Stimulated activated CD4-positive, alpha-beta T cell treated with anti-CD3 and anti-CD28 coated beads, Interleukin-2, amount 100 ng/mL, for 24 hours (primary cell): Measurements from ENCODE around the gene ANKRD28.
"Not testable (repeated sequence)": the region's sequence is repeated elsewhere in the genome, so short reads cannot be mapped to it uniquely, and the experiment has no call there.

Experiments used
- DNase-seq, 2 donors: peaks; one replicate each; pipeline ENCODE4 v3.0.0-alpha.2; 2020

ANKRD28 gene

DNA sequence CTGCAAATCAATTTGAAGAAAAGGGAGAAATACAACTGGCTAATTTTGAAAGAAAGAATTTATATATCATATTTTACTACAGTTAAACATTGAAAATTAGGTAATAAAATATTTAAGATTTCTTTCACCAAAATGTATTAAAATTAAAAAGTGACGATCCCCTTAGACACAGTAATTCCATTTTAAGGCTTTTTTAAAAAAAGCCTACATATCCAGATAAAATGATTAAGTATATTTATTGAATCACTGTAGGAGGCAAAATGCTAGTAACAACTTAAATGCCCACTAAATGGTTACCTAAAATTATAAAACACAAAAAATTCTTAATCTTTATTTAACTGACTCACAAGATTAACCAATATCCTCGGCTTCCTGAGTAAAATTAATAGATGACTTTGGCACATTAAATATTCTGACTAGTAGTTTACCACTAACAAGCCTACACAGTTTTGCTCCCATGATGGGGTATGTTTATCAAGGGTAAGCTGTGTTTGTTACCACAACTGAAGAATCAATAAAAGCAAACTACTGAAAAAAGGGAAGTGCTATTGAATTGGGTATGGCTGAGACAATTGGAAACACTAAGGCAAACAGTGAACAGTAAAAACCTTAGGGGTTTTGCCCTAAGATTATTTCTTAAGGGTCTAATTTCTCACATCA lies 28.4 kb downstream of the ANKRD28 start:
- no peak for DNase-seq

- DNase-seq, result no peak
Measured at GRCh38 chr3:15768421-15769255, 29.1 kb downstream of the ANKRD28 start.

DNA sequence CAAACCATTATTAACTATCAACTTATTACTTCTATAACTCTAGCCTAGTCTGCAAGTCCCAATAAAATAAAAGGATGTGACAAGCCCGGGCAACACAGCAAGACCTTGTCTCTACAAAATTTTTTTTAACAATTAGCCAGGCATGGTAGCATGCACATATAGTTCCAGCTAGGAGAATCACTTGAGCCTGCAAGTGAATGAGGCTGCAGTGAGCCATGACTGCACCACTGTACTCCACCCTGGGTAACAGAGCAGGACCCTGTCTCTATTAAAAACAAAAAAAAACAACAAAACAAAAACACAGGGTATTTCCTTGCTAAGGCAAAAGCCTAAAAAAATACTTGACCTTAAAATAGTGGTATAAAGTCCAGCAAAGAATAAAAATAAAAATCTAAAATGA lies 31.4 kb downstream of the ANKRD28 start:
- no peak for DNase-seq

DNA sequence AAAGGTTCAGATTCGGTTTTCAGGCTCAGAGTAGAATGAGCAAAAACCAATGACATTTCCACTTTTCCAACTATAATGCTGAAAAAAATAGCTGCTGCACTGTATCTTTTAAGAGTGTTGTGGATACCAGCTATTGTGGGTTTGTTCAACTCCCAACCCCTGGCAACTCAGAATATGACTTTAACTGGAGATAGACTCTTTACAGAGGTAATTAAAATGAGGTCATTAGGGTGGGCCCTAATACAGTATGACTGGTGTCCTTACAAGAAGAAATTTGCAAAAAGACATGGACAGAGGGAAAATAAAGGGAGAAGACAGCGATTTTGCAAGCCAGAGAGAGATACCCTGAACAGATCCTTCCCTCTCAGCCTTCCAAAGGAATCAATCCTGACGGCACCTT lies 39.5 kb downstream of the ANKRD28 start:
- DNase-seq, result no peak

- no peak for DNase-seq
Measured at GRCh38 chr3:15757824-15758223, 40.0 kb downstream of the ANKRD28 start.

DNA sequence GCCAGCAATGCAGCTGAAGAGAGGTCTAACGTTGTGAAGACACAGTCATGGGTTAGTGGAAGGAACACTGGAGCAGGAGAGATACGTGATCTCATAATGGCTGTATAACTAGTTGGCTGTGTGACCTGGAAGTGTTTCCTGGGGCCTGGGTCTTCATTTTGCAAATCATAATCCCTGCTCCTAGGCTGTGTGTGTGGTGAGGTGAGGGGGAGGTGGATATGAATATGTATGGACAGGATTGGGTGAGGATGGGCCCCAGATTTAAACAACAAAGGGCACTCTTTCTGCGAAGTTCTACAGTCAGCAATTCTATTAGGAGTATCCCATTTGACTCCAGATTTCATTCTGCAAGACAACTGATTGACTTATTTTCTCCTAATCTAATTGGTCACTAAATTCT lies 41.3 kb downstream of the ANKRD28 start:
- DNase-seq, result no peak

DNA sequence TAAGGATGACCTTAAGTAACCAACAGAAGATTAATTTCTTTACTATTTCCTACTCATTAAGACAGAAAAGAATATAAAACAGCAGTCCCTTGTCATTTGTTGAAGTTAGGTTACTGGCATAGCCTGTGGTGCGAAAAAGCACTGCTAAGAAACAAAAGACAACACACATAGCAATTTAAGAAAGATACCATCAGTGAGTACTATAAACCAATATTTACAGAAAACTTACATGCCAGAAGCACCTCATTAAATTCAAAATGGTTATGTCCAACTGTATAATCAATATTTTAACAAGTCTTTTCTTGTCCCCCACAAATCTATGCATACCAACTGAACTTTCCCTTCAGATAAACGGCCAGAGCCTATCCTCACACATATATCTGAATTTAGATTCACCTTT lies 42.0 kb downstream of the ANKRD28 start:
- no peak for DNase-seq

DNA sequence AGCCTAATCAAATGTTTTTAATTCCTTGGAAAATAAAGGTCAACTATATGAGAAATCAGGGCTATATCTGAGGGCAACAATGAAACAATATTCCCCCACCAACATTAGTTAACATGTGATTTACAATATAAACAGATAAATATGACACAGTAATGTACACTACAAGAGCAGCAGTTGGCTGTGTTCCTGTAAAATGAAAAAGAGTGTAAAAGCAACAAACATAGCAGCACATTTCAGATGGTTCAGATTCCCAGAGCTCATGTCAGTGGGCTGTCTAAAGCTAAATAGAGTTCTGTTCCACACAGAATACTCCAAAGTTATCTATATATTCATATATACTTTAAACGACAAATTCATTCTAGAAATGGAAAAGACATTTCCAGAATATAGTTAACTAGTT lies 42.6 kb downstream of the ANKRD28 start:
- DNase-seq, result no peak

GRCh38 chr3:15754047-15754446 lies 43.7 kb downstream of the ANKRD28 start:
- DNase-seq, result no peak

GRCh38 chr3:15753056-15753710 lies 44.6 kb downstream of the ANKRD28 start:
- no peak for DNase-seq

- DNase-seq, result no peak
Measured at GRCh38 chr3:15750879-15751278, 46.9 kb downstream of the ANKRD28 start.

- DNase-seq, result no peak
Measured at GRCh38 chr3:15750143-15750542, 47.6 kb downstream of the ANKRD28 start.

GRCh38 chr3:15745896-15746295 lies 51.9 kb downstream of the ANKRD28 start:
- DNase-seq, result not testable (repeated sequence)

DNA sequence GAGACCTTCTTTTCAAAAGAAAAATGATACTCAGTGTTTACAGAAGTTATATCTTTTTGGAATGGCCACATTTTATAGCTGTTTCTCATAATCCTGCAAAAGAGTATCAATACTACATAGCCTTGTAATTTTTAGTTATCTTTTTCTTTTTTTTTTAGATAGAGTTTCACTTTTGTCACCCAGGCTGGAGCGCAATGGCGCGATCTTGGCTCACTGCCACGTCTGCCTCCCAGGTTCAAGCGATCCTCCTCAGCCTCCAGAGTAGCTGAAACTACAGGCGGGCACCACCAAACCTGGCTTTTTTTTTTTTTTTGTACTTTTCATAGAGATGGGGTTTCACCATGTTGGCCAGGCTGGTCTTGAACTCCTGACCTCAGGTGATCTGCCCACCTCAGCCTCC lies 53.6 kb downstream of the ANKRD28 start:
- no peak for DNase-seq

GRCh38 chr3:15743587-15744009 lies 54.2 kb downstream of the ANKRD28 start:
- no peak for DNase-seq

DNA sequence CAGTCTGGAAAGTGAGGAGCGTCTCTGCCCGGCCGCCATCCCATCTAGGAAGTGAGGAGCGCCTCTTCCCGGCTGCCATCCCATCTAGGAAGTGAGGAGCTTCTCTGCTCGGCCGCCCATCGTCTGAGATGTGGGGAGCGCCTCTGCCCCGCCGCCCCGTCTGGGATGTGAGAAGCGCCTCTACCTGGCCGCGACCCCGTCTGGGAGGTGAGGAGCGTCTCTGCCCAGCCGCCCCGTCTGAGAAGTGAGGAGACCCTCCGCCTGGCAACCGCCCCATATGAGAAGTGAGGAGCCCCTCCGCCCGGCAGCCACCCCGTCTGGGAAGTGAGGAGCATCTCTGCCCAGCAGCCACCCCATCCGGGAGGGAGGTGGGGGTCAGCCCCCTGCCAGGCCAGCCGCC lies 55.5 kb downstream of the ANKRD28 start:
- DNase-seq, result not testable (repeated sequence)

DNA sequence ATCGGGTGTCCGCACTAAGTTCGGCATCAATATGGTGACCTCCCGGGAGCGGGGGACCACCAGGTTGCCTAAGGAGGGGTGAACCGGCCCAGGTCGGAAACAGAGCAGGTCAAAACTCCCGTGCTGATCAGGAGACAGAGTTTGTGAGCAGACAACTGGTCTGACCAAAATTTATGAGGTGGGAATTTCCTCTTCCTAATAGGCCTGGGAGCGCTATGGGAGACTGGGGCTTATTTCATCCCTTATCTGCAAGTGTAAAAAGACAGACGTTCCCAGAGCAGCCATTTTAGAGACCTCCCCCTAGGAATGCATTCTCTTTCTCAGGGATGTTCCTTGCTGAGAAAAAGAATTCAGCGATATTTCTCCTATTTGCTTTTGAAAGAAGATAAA lies 59.2 kb downstream of the ANKRD28 start:
- DNase-seq, result not testable (repeated sequence)

- no peak for DNase-seq
Measured at GRCh38 chr3:15731024-15731423, 66.8 kb downstream of the ANKRD28 start.

DNA sequence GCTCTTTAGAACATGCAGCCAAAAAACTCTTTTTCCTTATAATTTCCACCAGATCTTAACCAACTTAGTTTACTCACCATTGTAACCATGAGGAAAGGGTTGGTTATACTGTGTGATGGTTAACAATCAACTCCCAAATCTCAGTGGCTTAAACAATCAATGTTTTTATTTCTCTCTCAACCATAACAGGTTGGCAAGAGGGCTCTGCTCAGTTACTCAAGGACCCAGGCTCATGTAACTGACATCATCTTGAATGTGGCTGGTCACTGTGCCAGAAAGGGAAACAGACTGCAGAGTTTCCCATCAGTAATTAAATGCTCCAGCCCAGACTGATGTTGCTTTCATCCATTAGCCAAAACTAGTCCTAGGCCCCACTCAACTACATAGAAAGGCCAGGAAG lies 69.0 kb downstream of the ANKRD28 start:
- DNase-seq, result no peak

- DNase-seq, result no peak
Measured at GRCh38 chr3:15726881-15727280, 70.9 kb downstream of the ANKRD28 start.

DNA sequence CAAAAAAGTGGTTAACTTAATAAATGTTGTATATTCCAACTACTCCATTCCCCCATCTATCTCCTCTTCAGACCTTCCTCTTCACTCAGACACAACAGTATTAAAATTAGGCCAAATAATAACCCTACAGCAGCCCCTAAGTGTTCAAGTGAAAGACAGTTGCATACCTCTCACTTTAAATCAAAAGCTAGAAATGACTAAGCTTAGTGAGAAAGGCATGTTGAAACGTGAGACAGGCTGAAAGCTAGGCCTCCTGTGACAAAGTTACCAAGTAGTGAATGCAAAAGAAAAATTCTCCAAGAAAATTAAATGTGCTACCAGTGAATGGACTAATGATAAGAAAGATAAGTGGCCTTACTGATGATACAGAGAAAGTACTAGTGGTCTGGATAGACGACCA lies 71.7 kb downstream of the ANKRD28 start:
- no peak for DNase-seq

DNA sequence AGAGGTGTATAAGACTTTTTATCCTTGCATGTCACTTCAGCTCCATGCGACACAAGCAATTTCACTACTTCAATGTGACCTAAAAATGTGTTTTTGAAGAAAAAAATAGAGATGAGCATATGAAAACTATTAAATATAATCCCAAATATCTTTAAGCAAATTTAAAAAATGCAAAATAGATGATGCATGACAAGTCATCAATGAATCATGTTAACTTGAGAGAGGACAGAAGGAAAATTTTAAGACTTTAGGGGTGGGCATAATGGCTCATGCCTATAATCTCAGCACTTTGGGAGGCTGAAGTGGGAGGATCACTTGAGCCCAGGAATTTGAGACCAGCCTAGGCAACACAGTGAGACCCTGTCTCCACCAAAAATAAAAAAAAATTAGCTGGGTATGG lies 73.3 kb downstream of the ANKRD28 start:
- no peak for DNase-seq

DNA sequence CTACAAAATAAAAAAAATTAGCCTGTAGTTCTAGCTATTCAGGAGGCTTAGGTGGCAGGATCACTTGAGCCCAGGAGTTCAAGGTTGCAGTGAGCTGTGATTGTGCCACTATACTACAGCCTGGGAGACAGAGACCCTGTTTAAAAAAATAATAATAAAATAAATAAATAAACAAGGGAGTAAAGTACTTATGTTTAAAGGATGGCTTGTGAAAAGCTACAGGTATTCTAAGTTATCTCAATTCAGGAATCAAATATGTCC lies 74.2 kb downstream of the ANKRD28 start:
- DNase-seq, result no peak

GRCh38 chr3:15722877-15723623 lies 74.7 kb downstream of the ANKRD28 start:
- no peak for DNase-seq
